ENCODE measurements around the gene BCR.

BCR gene

DNA sequence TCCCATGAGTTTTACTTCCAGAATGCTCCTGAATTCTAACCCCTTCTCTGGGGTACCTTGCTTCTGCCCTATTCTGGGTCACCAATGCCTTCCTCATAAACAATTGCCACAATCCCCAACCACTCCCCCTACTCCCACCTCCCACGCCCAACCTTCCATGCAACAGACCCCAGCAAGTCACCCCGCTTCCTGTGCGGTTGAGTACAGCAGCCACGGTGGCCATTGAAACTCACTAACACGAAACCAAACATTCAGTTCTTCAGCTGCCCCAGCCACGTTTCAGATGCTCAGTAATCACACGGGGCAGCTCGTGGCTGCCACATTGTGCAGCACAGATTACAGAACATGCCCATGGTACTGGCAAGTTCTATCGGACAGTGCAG is 3.7 kb upstream of the BCR start:
- DNase-seq (ENCODE audit: low spot score), result no peak

DNA sequence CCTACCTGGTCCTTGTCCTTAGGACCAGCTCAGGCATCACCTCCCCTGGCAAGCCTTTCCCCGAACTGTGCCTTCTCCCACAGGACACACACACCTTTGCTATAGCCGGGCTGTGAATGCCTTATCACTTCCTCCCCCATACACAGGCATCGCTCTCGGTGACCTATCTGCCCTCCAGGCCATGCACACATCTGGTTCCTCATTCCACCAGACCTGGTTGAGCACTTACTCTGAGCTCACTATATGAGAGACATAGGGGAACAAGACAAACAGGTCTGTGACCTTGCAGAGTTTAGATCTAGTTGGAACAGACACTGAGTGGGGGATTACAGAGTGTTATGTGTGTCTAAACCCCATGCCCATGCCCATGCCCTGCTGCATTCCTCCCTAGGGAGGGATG is 3.1 kb upstream of the BCR start:
- no peak for DNase-seq (ENCODE audit: low spot score)

DNA sequence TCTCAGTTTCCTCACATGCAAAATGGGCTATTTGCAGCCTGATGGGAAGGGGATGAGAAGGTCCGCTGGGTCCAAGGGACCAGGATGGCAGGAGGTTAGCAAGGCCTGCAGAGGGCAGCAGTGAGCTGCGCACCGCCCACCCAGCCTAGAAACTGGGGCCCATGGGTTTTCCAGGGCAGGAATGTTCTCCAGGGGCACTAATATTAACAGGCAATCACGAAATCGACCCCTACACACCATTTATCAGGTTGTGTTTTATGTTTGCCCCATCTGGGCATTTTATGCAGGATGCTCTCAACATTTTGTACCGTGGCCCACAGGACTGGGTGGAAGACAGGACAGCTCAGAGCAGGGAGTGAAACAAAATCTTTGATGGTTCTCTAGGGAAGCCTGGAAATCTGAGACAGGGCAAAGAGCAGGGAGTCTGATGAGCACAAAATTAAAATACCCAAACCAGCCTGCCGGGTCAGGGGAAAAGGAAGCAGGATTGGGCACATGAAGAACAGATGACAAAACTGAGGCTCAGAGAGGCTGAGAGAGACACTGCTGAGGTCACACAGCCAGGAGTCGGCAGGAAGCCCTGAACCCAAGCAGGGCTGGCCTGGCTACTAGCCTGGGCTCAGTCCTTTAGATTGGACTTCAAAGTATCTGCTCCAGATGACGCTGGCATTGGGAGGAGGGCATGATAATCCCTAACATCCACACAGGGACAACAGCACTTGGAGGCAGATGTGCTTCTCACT is 1.6 kb upstream of the BCR start:
- peak; percentile 92 for DNase-seq (ENCODE audit: low spot score)

DNA sequence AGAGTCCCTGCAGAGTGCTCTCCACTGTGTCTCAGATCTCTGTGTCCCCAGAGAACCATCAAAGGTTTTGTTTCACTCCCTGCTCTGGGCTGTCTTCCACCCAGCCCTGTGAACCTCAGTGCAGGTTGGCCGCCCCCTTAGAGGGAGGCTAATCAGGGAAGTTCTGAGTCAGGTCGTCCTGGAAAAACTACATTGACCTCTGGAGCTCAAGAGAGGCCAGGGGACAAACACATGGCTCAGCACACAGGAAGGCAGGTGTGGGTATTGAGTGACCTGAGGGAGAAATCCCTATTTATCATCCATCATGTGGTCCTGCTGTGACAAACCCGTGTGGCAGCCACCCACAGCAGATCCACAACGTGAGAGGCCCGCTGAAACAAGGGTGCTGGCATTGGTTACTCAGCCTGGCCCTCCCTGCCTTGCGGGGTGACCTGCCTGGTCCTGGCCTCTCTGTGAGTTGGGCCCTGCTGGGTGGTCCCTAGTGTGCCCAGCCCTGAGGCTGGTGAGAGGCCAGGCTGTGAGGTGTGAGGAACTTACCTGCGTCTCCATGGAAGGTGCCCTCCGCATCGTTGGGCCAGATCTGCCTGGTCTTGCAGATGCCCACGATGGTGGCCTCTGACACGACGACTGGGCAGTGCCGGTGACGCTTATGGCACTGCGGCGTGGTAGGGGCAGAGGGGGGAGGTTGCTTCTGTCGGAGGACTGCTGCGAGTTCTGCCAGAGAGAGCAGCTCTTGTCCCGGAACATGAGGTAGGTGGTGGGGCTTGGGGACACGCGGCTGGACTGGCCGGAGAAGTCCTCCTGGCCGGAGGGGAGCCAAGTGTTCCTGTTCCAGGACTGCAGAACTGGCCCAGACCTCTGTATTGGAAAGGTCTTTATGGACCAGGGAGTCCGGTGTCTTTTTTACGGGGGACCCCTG is 669 bp upstream of the BCR start:
- no peak for DNase-seq (ENCODE audit: low spot score)

DNA sequence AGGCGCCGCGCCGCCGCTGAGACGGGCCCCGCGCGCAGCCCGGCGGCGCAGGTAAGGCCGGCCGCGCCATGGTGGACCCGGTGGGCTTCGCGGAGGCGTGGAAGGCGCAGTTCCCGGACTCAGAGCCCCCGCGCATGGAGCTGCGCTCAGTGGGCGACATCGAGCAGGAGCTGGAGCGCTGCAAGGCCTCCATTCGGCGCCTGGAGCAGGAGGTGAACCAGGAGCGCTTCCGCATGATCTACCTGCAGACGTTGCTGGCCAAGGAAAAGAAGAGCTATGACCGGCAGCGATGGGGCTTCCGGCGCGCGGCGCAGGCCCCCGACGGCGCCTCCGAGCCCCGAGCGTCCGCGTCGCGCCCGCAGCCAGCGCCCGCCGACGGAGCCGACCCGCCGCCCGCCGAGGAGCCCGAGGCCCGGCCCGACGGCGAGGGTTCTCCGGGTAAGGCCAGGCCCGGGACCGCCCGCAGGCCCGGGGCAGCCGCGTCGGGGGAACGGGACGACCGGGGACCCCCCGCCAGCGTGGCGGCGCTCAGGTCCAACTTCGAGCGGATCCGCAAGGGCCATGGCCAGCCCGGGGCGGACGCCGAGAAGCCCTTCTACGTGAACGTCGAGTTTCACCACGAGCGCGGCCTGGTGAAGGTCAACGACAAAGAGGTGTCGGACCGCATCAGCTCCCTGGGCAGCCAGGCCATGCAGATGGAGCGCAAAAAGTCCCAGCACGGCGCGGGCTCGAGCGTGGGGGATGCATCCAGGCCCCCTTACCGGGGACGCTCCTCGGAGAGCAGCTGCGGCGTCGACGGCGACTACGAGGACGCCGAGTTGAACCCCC is 798 bp downstream of the BCR start:
- no peak for DNase-seq (ENCODE audit: low spot score)

DNA sequence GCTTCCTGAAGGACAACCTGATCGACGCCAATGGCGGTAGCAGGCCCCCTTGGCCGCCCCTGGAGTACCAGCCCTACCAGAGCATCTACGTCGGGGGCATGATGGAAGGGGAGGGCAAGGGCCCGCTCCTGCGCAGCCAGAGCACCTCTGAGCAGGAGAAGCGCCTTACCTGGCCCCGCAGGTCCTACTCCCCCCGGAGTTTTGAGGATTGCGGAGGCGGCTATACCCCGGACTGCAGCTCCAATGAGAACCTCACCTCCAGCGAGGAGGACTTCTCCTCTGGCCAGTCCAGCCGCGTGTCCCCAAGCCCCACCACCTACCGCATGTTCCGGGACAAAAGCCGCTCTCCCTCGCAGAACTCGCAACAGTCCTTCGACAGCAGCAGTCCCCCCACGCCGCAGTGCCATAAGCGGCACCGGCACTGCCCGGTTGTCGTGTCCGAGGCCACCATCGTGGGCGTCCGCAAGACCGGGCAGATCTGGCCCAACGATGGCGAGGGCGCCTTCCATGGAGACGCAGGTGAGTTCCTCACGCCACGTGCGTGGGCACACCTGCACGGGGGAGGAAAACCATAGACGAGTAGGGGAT is 1.5 kb downstream of the BCR start:
- DNase-seq (ENCODE audit: low spot score), result no peak

DNA sequence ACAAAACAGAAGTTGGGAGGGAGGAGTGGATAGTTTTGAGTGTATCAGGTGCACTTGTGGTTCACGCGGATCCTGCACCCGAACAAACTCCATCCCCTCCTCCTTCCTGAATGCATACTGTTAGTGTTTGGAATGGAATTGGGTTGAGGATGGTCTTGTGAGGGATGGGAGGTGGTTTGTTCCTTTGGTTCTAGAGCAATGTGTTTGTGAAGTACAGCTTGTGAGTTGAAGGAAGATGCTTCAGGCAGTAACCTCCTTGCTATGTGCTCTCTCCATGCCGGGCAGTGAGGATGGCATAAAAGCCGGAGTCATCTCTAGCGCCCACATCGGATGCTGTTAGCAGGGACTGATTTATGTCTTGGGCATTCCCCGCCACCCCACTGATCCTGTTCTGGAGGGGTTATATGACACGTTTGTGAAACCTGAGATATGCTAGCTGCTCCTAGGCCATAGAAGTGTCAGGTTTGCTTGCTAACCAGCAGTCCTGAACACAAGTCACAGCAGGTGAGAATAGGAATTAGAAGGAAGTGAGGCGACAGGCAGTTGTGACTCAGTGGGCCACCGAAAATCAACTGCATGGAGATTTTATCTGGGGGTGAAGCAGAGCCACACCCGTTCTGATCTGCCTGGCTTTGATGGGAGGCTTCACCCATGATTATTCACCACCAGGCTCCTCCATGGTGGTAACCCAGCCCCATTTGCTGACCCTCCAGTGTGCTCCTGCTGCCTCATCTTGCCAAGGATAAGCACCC is 2.2 kb downstream of the BCR start:
- no peak for DNase-seq (ENCODE audit: low spot score)

DNA sequence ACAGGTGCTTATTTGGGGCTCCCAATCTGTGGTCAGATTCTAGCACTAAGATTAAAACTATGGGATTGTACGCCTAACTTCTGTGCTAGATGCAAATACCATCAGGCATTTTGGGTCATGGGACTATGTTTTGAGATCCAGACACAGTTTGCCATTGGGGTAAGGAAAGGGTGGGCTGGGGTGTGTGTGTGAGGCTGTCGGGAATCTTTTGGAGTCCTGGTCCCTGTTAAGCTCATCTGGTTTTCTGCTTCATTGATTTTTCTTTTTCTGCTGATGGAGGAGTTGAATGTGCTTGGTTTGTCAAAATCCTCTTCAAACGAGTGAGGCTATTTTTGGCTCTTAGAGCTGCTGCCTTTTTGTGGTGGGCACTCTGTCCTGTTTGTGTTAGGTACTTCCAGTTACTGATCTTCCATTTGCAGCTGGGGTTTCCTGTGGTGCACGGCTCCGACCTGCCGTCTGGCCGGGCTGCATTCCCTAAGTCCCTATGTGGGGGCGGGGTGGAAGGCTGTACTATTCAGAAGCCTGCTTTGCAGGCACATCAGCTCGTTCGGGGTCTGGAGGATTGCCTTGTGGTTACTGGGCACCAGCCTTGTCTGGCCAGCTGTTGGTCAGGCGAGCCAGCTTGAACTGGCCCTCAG is 2.9 kb downstream of the BCR start:
- DNase-seq (ENCODE audit: low spot score), result peak; percentile 78

DNA sequence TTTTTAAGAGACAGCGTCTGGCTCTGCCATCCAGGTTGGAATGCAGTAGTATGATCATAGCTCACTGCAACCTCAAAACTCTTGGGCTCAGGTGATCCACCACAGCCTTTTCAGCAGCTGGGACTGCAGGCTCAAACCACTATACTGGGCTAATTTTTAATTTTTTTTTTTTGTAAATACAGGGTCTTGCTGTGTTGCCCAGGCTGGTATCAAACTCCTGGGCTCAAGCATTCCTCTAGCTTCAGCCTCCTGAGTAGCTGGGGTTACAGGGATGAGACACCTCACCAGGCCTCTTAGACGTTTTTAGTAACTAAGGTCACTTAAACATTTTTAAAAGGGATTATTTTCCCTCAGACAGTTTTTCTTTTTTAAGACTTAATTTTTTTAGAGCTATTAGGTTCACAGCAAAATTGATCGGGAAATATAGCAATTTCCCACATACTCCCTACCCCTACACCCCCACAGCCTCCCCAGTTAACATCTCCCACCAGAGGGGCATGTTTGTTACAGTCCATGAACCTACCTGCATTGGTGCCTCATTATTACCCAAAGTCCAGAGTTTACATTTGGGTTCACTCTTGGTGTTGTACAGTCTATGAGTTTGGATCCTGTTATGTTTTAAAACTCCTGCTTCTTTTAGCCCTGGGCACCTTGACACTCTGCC is 3.9 kb downstream of the BCR start:
- no peak for DNase-seq (ENCODE audit: low spot score)

DNA sequence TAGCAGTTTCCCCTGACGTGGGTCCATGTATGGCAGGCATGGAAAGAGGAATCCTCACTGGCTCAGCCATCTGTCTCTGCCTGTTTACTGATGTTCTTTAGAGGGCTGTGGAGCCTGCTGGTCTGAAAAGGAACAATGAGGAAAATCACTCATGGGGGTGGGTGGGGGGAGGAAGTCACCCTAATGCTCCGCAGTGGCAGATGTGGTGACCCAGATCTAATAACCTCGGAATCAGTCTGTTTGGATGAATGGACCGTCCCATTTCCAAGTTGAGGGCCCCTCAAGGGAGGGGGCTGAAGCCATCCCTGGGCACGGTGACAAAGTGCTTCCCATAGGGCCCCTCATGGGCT is 4.4 kb downstream of the BCR start:
- DNase-seq (ENCODE audit: low spot score), result no peak

DNA sequence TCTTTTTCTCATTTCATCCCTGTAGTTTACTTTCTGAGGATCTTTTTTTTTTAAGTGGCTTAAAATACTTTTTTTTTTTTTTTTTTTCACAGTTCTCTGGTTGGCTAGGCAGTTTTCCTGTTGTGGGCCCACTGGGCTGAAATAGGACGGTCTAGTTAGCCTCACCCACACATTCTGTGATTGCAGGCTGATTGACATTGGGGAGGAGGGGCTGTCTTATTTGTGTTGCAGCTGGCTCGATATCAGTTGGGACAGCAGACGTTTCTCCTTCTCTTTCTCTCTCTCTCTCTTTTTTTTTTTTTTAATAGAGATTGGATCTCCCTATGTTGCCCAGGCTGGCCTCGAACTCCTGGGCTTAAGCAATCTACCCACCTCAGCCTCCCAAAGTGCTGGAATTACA is 6.9 kb downstream of the BCR start:
- no peak for DNase-seq (ENCODE audit: low spot score)

DNA sequence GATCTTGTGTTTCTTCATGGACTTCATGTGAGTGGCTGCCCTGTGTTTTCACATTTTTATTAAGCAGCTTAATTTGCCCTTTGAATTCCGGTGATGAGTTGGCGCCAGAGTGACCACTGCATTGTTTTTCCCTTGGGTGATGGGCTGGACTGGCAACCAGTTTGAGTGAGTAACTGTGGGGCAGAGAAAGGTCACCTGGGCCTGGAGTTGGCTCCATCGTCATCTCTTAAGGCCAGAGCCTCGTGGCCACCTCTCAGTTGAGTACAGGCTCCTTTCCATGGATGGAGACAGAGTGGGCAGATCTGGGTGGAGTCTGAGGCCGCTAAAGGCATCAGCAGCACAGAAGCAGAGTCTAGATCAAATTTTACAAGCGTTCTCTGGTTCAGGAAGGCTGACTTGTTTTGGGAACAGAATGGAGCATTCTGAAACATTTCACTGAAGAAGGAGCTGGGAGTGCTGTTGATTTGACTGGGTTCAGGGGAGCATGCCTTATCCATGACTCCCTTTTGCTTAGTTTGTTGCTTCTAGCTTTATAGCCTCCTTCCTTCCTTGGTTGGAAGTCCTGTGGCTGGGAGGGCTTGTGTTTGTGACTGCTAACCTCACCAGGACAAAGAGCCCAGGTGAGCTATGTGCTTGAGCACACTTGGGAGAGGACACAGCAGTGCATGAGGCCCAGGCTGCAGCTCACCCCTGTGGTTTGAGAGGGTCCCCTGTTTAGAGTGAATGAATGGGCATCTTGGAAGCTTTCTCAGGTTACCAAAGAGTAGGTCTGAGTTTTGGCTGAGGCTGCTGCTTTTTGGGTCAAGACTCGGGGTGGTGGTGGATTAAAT is 7.8 kb downstream of the BCR start:
- DNase-seq (ENCODE audit: low spot score), result no peak

DNA sequence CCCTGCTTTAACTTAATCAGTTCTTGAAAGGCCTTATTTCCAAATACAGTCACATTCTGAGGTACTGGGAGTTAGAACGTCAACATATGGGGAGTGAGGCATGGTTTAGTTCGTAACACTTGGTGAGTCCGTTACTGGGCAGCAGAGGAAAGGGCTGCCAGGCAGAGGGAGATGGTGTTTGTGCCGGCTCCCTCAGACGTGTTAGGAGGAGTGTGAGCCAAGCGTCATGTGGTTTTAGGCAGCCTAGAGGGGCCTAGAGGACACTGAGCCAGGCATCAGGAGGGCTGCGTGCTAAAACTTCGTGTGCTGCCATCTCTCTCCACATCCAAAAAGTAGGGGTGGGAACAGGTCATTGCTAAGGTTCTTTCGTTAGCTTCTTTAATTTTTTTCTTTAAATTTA is 10.2 kb downstream of the BCR start:
- DNase-seq (ENCODE audit: low spot score), result no peak

DNA sequence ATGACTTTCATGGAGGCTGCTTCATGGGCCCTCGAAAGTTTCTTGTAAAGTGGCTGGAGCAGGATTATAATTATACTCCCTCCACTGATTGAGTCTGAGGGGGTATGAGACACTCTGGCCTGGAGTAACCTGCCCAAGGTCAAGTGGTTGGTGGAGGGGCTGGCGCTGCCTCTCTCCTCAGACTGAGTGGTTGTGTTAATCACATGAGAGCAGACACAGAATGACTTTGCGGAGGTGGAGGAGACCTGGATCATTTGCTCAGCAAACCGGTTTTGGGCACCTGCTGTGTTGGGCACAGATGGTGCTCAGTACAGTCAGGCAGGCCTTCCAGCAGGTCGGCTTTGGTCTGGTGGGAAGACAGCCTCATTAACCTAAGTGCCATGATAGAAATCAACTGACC is 11.8 kb downstream of the BCR start:
- no peak for DNase-seq (ENCODE audit: low spot score)

DNA sequence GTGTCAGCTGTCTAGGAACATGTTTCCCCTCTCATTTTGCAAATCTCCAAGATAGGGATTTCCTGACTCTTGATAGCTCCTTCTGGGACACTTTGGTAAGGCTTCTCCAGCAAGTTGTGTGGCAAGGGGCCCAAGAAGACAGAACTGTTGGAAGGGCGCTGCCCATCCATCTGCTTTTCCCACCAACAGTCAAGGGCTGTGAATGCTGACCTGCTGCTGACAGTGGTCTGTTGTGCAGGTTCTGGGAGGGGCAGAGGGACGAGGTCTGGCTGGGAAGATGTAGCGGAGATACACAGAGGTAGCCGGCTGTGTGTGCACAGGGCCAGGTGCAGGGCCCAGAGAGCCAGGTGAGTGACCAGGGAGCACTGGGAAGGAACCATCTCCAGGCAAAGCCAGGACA is 12.2 kb downstream of the BCR start:
- no peak for DNase-seq (ENCODE audit: low spot score)

DNA sequence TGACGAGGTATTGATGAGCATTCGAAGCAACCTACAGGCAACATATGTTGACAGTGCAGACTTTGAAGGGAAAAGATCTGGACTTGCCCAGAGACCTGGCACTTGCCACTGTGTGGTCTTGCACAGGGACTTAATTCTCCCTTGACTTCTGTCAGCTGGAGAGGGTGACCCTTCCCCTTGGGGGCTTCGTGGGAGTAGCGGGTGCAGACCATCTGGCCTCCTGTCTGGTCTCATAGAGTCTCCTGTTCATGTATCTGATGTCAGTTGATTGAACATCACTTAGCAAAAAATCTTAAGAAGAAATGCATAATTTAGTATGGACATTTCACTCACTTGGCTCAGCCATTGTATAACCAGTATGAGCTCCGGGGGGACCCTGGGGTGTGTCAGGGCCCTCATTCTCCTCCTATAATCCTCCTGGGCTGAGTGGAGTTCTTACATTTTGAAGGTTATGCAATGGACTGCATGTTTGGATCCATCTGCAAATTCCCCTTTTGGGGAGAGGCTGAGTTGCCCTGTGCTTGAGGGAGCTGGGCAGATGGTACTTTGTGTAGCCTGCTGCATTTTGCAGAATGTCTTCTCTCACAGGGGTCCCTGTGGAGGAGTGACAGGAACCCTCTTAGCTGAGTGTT is 13.0 kb downstream of the BCR start:
- peak; percentile 34 for DNase-seq (ENCODE audit: low spot score)

DNA sequence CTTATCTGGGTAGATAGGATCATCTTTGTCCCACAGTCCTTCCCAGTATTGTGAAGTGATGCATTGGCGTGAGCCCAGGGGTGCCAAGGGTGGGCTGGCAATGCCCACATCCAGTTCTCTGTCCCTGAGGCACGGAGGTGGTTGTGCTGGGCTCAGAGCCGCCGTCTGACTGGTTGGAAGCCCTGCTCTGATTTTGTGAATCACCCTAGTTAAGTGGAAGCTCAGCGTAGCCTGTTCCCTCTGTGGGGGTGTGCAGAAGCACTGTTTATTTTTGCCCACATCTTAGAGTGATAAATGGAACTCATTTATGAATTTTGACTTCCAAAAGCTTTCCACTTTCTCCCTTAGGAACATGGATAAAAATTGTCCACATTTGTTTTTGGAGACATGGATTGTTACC is 13.6 kb downstream of the BCR start:
- DNase-seq (ENCODE audit: low spot score), result peak; percentile 64

DNA sequence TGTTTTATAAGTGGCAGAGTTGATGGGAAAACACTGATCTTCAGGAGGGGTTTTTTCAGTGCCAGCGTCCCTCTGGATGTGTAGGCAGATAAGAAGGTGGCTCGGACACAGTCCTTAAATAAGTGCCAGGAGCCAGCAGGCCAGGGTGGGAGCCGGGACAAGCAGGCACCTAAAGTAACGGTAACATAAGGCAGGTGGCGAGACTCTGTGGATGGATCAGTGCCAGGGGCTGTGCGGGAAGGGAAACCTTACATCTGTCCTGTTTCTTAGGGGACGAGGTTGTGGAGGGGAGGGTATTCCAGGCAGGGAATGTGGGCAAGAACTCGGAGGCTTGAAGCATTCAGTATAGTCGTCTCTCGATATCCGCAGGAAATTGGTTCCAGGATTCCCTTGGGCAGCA is 15.9 kb downstream of the BCR start:
- DNase-seq (ENCODE audit: low spot score), result no peak

DNA sequence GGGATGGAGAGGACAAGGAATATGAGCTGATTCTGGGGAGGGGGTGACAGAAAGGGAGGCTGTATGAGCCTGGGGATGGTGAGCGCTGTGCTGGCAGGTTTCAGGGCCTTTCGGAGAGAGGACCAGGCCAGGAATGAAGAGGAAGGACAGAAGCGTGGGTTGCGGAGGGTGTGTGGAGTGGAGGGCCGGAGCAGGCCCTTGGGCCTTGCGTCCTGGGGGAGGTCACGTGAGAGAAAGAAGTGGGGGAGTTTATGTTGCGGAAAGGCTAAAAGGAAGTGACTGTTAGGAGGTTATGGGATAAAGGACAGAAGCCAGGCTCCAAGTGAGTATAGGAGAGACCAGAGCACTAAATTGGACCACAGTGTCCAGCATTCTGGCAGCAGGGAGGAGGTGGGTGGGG is 17.5 kb downstream of the BCR start:
- no peak for DNase-seq (ENCODE audit: low spot score)

All from GM03348 (cell line).